RKO (cell line): ENCODE results near the gene GRK5.
"Not testable (repeated sequence)": the region's sequence is repeated elsewhere in the genome, so short reads cannot be mapped to it uniquely, and the experiment has no call there.

Experiments
- DNase-seq: peaks from one replicate; pipeline ENCODE4 v3.0.0-alpha.2; 2016; ENCODE audit warnings: low spot score

GRK5 gene

DNA sequence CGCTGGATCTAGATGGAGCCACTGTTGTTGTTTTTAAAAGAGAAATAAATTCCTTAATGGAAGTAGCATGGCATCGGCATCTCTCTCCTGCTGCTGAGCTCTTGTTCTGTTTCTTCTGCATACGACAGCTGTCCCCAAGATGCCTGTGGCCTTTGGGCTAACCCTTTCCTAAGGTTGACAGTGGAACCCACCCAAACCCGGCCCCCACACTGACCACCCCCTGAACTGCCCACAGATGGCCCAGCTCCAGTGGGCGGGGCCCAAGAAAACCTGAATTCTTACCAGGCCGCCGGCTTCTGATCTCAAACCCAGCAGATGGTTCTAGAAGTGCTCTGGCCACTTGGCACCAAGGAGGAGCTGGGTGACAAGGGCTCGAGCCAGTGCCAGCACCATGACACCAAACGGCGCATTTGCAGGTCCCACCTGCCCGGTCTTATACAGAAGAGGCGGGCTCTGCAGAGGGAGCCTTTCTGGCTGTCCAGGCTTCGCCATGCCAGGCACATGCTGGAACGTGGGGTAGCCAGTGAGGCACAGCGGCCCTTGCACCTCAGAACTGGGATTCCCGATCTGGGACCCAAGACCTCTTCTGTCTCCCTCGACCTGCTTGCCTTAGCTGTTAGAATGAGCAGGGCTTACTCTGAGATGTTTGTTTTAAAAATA, 252.4 kb downstream of the GRK5 start:
- DNase-seq = no peak

DNA sequence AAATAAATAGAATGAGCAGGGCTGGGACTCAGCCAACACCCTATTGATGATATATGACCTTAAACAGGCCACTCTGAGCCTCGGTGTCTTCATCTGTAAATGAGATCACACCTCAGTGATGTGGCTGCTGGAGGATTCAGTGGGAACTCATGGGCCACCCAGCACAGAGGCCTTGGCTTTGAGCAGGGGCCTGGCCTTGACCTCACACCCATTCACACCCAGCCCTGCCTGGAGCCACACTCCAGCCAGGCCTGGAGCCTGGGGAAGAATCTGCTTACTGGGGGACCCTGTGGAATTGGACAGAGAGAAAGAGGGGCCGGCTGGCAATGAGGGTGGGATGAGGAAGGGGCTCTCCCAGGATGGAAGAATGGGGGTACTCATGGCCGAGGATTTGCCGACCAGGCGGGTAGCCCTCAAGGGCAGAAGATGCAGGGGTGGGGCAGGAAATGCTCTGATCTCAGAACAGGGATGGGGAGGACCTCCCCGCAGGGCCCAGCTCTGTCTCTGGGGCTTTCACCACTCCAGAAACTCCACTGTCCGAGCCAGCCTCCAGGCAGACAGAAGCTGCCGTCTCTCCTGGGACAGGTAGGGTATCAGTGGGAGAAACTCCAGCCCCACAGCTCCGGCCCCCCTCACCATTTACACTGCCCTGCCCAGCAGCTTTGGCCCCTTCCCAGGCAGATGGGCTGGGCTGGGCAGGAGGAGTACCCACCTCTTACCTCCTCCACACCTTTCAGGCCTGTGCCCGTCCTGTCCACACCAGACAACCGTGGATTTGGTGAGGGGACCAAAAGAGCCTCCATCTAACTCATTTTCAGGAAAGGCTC, 253.2 kb downstream of the GRK5 start:
- no peak for DNase-seq

DNA sequence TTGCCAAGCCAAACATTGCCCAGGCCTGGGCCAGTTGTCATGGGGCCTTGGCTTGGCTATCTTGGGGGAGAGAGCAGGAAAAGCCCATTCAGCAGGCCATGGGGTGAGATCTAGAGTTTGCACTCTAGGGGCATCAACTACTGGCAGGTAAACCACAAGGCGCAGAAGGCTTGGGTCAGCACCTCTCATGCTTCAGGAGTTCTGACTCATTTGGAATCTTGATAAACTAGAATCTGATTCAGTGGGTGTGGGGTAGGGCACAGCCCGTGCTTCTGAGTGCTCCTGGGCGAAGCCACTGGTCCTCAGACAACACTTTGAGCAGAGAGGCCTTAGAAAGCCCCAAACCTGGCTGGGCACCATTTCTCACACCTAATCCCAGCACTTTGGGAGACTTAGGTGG, 254.0 kb downstream of the GRK5 start:
- no peak for DNase-seq

DNA sequence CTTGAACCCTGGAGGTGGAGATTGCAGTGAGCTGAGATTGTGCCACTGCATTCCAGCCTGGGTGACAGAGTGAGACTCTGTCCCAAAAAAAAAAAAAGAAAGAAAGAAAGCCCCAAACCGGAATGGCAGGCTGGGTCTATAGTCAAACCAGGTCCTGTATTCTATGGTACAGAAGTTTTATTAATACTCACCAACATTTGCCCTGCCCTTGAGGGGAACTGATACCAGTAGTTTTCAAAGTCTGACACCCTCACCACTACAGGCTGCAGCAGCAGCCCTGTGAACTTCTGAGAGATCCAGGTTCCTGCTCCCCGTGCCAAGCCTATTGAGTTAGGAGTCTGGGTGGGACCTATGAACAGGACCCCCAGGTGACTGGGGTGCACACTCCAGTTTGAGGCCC, 254.6 kb downstream of the GRK5 start:
- DNase-seq = no peak

DNA sequence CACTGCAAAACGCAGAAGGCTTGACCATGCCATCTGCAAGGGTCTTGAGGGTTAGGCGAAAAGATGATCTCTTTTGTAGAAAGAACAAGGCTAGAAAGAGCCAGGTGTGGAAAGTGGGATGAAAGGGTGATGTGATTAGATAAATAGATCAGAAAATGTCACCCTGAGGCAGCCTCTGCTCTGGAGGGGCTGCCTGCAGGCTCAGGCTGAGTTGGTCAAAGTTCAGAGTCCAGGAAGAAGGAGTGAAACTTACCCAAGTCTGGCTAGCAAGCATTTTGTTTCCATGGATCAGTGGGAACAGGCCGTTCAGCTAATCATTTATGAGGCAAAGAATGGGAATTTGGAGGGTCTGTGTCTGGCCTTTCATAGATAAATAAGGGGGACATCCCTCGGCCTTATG, 255.4 kb downstream of the GRK5 start:
- no peak for DNase-seq

- not testable (repeated sequence) for DNase-seq
Measured at GRCh38 chr10:119463195-119463594, 255.8 kb downstream of the GRK5 start.

DNA sequence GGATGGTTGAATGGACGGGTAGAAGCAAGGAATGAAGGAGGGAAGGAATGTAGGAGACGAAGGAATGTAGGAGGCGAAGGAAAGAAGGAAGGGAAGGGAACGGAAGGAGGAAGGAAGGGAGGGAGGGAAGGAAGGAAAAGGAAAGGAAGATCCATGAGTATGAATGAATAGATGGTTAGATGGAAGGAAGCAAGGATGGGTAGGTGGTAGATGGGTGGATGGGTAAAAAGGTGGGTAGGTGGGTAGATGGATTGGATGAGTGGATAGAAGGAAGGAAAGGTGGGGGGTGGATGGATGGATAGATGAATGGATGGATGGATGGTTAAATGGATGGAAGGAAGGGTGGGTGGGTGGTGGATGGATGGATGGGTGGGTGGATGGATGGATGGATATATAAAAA, 257.7 kb downstream of the GRK5 start:
- DNase-seq = no peak

DNA sequence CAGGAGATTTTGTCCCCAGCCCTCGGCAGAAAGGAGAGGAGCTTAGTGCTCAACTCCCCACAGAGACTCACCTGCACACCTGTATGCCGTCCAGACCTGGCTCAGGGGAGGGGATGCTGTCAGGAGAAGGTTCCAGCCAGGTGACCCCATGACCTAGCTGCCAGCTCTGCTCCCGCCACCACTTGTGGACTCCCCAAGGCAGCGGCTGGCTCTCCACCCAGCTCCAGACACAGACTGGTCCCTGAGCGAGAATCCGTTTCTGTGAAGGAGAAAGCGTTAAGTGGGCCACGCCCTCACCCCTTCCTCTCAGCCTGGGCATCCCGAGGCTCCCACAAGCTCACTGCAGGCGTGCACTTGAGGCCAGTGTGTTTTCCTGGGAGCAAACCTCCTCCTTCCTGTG, 258.7 kb downstream of the GRK5 start:
- DNase-seq = no peak

DNA sequence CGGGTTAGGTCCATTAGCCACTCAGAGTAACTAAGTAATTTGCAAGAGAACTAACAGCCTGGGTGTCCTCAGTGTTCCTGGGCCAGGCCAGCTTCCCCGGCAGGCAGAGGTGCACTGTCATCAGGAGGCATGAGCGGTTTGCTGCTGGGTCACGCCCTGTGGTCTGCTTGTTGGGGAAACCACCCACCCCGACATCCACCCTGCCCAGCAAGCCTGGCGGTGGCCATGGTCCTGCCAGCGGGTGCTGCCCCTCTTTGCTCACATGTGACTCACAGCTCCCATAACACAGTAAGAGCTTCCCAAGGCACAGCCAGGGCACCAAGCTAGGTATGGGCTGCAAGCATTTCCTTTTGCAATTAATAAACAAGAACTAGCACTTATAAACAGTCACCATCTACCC, 259.3 kb downstream of the GRK5 start:
- DNase-seq = no peak

DNA sequence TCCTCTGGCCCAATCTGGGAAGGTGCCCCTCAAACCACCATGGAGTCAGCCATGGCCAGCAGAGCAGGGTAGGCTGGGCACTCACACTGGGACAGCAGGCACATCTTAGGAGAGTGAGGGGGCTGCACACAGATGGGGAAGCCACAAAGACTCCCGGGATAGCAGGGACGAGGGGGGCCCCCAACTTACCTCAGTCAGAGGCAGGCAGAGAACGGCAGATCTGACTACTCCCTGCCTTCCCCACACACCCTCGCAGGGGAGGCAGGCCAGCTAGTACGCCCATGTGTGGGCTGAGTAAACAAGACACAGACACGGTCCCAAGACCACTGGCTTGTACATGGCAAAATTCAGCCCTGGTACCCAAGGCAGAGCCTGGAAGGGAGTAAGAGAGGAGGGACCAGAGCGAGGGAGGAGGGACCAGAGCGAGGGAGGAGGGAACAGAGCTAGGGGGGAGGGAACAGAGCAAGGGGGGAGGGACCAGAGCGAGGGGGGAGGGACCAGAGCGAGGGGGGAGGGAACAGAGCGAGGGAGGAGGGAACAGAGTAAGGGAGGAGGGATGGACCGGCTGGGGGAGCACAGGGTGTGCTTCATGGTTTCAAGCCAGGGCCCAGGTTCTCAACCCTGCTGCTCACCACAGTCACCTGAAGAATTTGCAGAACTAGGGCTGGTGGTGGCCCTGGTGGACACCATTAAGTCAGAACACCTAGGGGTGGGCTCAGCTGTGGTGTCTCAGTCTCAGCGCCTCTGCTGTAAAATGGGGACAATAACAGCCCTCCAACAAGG, 261.4 kb downstream of the GRK5 start:
- no peak for DNase-seq

- DNase-seq = no peak
Measured at GRCh38 chr10:119469325-119469707, 261.9 kb downstream of the GRK5 start.

DNA sequence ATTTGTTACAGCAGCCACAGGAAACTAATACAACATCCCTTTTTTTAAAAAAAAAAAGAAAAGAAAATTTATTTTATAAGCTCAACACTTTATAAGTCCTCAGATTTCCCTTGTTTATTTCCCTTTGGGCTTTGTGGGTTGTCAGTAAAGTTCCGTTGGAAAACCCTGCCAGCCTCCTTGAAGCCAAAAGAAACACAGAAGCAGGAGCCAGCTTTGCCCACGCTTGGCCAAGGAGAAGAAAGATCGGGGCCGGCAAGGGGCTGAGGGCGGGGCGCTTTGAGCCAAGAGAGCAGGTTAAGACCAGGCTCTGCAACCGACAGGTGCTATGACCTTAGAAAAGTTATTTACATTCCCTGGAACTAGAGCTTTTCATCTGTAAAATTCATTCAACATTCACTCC, 262.5 kb downstream of the GRK5 start:
- no peak for DNase-seq

- no peak for DNase-seq
Measured at GRCh38 chr10:119470920-119471702, 263.7 kb downstream of the GRK5 start.

DNA sequence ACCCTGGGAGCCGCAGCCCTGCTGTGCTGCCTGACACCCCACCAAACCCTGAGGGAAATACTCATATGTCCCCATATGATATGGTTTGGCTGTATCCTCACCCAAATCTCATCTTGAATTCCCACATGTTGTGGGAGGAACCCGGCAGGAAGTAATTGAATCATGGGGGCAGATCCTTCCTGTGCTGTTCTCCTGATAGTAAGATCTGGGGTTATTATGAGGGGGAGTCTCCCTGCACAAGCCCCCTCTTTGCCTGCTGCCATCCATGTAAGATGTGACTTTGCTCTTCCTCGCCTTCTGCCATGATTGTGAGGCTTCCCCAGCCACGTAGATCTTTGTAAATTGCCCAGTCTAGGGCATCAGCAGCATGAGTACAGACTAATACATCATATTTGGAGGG, 266.4 kb downstream of the GRK5 start:
- no peak for DNase-seq

GRCh38 chr10:119474606-119475005, 267.2 kb downstream of the GRK5 start:
- DNase-seq = no peak

DNA sequence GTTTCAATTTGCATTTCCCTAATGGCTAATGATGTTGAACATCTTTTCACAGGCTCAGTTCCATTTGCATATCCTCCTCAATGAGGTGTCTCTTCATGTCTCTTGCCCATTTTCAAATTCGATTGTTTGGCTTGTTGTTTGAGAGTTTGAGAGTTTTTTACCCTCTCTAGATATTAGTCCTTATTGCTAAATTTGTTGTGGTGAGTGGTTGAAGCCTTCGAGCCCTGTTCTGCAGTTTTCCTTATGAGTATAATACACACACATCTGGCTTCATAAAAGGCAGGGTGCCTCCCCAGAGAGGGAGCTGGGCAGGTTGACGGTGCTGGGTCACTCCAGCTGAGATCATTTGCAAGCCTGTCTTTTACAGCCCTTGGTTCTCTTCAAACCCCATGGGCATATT, 270.1 kb downstream of the GRK5 start:
- DNase-seq = no peak

GRCh38 chr10:119478111-119478802, 270.9 kb downstream of the GRK5 start:
- no peak for DNase-seq

DNA sequence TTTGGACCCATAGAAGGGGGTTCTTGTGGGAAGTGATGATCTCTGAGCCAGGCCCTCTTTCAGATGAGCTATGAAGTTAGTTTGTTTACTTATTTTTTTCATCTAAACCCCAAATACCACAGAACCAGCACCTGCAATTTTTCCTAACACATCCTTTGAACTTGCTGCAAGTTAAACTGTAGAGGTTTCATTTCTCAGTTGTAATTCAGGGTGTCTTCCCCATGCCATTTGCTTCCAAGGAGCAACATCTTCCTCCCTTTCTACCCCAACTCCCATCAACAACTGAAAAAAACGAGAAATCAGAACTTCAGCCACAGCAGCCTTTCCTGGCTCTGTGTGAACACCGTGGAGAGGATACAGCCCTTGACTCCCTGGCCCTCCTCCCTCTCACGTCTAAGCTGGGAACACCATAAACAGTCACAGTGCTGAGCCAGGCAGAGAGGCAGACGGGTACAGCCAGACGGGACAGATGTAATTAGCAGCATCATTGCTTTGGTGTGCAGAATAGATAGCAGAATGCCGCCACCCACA, 271.5 kb downstream of the GRK5 start:
- DNase-seq = no peak

- no peak for DNase-seq
Measured at GRCh38 chr10:119479532-119479931, 272.2 kb downstream of the GRK5 start.

- no peak for DNase-seq
Measured at GRCh38 chr10:119480667-119481066, 273.3 kb downstream of the GRK5 start.

GRCh38 chr10:119481781-119482426, 274.5 kb downstream of the GRK5 start:
- DNase-seq = no peak
